ENCODE measurements around the gene PLCH2. TPM values are rescaled to one million over a fixed set of nuclear protein-coding genes. Genes with fewer than 3 reads are reported as not detected.

Gene PLCH2
- total RNA-seq, 1 experiment from 2014 or later: not detected

DNA sequence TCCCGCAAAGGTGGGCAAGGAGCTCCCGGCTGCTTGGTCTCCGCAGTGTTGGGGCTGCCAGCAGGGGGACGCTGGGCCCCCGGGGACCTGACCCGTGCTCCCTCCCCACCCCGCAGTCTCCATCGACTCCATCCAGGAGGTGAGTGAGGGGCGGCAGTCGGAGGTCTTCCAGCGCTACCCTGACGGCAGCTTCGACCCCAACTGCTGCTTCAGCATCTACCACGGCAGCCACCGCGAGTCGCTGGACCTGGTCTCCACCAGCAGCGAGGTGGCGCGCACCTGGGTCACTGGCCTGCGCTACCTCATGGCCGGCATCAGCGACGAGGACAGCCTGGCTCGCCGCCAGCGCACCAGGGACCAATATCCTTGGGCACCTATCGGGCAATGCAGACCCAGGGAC is 3.5 kb downstream of the PLCH2 start:
- DNase-seq (ENCODE audit: low read depth): no peak

DNA sequence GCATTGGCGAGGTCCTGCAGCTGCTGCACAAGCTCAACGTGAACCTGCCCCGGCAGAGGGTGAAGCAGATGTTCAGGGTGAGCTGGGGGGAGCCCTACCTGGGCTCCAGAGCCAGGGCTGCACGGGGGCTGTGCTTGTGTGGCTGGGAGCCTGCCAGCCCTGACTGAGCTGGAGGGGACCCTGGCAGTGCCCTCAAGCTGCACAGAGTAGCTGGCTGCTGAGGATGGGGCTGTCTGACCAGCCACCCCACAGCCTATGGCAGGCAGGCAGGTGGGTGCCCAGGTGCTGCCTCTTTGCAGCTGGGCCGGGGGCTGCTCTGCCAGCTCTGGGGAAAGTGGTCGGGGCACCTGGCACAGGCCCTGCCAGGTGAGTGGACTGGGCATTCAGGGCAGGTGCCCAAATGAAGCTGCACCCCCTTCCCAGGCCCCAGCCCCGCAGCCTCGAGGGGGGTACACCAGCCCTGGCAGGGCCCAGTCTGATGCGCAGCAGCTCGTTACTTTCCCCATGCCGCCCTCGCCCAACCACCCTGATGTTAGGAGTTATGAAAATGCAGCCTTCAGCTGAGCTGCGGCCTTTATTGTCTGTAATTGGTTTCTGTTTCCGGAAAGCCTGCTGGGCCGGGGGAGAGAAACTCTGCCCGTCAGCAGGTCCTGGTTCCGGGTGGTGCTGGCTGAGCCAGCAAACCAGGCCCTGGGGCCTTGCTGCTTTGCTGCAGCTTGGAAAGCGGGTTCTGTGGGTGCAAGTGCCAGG is 4.3 kb downstream of the PLCH2 start:
- no peak for DNase-seq (ENCODE audit: low read depth)

DNA sequence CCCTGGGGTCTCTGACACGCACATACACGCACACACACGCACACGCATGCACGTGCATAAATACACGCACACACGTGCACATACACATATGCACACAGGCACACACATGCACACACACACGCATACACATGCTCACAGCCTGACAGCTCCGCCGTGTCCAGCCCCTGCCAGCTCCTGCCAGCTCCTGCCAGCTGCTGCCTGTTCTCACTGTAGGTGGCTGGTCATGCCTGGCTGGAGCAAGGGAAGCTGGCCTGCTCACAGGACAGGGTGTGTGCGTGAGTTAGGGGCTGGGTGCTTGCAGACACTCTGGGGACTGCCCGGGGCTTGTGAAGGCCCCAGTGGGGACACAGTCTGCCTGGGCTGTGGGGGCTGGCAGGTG is 4.9 kb downstream of the PLCH2 start:
- DNase-seq (ENCODE audit: low read depth): no peak

DNA sequence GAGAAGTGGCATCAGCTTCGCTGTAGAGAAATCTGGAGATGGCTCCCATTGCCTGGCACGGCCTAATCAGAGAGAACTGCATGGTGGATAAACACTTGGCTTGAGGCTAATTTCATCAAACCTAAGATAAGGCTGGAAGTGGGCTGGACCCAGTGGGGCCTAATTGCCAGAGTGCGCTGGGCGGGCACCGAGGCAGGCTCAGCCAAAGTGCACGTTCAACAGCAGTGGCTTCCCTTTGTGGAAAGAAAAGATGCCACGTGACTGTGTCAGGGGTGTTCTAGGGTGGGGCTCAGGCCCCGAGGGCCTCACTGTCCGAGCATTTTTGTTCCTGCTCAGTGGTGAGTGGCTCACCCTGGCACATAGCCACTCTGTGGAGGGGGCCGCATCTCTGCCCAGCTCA is 5.8 kb downstream of the PLCH2 start:
- peak; percentile 54 for DNase-seq (ENCODE audit: low read depth)

DNA sequence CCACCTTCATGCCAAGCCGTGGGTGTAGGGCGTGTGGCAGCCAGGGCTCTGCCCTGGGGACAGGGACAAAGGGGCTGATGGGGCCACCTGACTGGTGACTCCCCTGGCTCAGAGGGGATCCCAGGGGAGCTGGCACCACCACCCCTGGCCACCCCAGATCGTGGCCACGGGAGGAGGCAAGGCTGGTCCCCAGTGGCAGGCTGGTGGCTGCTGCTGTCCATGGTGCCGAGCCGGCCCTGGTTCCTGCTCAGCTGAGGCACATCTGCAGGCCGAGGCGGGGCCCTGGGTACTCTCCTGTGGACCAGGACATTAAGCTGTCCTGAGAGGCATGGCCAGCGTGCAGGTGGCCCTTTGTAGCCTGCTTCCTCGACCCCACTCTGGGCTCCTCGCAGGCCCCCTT is 6.5 kb downstream of the PLCH2 start:
- no peak for DNase-seq (ENCODE audit: low read depth)

DNA sequence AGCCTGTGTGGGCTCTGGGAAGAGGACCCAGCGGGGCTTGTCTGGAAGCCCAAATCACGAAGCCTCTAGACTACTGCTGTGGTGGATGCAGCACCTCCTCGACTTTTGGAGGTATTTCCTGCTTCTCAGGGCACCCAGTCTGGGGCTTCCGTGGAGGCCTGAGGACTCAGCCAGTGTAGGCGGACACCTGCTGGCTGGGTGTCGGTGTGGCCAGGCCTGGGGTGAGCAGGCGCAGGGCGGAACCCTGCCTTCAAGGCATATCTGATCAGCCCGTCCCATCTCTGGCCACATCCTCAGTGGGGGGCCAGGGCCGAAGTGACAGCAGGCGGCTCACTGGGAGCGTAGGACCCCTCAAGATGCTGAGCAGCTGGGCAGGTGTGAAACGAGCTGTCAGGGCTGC is 6.9 kb downstream of the PLCH2 start:
- no peak for DNase-seq (ENCODE audit: low read depth)

DNA sequence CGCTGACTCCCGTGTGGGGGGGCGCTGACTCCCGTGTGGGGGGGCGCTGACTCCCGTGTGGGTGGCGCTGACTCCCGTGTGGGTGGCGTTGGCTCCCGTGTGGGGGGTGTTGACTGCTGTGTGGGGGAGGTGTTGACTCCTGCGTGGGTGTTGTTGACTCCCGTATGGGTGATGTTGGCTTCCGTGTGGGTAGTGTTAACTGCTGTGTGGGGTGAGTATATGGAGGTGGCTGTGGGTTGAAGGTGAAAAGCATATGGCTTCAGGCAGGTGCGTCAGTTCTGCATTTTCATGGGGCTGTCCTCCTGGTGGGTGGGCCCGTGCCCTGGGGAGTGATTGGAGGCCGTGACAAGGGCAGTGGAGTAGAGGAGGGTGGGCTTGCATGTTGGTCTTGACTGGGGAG is 7.9 kb downstream of the PLCH2 start:
- DNase-seq (ENCODE audit: low read depth): no peak

DNA sequence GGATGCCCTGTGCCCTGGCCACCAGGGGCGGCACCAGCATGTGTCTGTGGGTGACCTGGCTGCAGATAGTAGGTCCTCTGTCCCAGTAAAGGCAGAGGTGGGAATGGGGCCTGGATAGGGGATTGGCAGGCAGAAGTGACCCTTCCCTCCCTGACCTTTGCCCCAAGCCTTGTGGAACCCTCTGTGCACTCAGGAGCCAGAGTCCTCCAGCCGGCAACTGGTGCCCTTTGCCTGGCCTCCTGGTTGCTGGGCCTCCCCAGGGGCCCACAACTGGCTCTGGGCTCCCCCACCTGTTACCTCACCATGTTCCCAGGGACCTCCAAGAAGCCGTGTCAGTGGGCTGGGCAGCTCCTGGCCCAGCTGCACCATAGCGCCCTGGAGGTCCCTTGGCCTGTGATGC is 10.0 kb downstream of the PLCH2 start:
- no peak for DNase-seq (ENCODE audit: low read depth)

DNA sequence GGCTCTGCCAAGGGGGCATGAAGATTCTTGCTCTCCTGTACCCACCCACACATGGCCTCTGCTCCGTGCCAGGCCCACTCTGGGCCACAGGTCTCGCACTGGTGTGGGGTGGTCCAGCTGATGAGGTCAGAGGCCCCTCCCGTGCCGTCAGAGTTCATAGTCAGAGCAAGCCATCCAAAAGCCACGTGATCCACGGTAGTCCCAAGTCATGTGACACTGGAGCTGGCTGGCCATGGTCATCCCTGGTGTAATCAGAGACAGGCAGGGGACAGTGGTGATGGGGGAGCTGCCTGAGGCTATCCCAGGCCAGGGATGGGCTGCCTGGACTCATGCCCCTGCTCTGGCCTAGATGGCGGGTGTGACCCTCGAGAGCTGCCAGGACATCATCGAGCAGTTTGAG is 10.5 kb downstream of the PLCH2 start:
- DNase-seq (ENCODE audit: low read depth): no peak

DNA sequence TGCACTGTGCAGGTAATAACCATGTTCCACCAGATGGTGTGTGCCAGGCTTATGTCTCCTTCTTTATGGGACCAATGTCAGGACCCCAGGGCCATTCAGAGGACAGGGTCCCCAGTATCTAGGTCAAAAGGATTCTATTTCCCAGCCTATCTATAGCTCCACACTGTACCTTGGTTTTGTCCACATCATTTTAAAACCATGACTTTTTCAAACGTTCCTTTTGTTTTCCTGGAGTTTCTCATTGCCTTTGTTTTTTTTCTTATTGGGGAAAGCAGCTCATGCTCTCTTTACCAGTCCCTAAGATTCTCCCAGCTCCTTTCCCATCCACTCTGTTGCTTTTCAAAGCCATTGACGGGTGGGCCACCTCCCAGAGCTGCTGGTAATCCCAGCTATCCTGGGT is 12.6 kb downstream of the PLCH2 start:
- no peak for DNase-seq (ENCODE audit: low read depth)

DNA sequence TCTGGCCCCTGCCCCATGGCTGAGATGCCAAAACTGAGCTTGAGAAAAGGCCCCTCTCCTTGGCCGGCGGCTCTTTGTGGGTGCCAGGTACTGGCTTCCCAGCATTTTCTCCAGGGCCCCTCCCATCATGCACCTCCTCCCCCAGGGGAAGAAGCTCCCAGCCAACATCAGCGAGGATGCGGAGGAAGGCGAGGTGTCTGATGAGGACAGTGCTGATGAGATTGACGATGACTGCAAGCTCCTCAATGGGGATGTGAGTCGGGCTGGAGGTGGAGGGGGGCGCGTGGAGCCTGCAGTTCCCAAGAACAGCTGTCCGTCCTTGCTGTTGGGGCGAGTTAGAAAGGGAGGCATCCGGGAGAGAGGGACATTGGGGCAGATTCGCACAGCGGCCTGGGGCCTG is 13.5 kb downstream of the PLCH2 start:
- no peak for DNase-seq (ENCODE audit: low read depth)

DNA sequence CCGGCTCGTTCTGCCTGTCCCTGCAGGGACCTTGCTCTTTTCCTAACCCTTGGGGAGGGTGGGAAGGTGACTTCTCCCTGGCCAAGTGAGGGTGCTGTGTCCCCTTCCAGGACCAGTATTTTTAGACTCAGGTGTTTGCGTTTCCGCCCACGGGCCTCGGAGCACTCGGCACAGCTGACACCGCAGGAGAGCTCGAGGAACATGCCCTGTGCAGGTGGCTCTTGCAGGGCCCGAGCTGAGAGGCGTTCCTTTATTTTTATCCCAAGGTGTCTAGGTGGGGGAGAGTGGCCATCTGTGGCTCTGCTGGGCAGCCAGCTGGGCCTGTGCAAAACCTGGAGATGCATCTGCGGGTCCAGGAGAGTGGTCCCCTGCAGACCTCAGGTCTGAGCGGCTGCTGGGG is 16.0 kb downstream of the PLCH2 start:
- DNase-seq (ENCODE audit: low read depth): no peak

DNA sequence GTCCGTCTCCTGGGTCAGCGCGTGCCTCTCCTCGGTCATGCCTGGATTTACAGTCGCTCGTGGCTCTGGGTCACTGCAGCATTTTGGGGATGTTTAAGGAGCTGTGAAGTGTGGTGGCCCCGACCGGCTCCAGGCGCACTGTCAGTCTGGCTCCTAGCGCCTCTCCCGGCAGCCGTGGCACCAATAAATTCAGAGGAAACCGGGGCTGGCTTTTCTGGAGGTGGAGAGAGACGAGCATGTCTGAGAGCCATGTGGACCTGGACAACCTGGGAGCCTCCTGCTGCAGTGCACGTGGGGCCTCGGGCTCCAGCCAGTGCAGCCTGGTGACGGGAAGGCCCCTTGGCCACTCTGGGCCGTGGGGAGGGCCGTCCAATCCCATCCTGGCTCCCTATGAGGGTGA is 17.1 kb downstream of the PLCH2 start:
- DNase-seq (ENCODE audit: low read depth): no peak

DNA sequence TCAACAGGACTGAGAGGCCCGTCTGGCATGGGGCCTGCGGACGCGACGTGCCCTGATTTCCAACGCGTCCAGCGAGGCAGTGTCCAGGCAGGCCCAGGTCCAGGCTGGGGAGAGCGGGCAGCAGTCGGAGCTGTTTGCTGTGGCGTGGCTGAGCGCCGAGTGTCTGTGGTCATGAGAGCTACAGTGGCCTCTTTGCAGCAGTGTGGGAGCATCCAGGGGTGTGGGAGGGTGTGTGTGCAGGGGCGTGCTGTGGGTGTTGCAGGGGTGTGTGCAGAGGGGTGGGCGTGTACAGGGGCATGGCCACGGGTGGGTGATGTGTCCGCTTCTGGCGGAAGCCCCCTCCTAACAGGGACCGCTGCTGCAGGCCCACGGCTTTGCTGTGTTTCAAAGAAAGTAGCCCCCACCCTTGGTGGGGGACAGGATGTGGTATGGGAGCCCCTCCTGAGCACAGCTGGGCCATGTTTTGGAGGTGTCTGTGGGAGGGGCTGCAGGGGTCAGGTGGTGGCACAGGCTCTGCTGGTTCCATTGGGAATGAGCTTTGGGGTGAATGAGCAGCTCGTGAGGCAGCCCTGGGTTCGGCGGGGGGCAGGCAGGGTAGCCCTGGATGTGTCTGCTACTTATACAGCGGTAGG is 17.7 kb downstream of the PLCH2 start:
- no peak for DNase-seq (ENCODE audit: low read depth)

DNA sequence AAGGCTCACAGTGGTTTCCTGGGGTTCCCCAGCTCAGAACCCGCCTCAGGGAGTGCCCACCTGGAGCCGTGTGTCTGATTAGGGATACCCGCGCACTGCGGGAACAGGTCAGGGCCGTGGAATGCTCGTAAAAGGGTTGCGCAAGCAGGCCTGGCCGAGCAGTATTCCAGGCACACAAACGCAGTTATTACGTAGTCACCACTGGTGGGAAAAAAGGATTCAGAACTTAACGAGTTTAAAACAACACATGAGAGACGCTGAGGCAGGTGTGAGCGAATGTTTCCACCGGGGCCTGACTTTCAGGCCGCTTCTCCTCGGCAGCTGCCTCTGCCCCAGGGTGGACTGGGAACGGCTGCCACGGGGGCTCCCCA is 18.2 kb downstream of the PLCH2 start:
- DNase-seq (ENCODE audit: low read depth): peak; percentile 74

DNA sequence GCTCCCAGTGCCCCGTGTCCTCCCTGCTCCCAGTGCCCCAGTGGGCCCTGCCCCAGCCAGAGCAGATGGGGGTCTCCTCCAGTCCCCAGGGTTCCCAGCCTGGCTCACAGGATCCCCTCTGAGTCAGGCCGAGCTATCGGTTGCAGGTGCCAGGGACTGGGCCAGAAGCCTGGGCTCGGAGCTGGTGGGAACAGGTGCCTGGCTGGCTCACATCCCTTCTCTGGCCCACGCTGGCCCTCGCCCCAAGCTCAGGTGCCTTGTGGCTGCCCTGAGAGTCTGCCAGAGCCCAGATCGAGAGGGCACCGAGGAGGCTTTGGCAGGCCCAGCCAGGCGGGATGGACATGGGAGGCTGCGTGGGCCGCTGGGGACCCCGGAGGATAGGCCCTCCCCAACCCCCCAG is 18.9 kb downstream of the PLCH2 start:
- no peak for DNase-seq (ENCODE audit: low read depth)

DNA sequence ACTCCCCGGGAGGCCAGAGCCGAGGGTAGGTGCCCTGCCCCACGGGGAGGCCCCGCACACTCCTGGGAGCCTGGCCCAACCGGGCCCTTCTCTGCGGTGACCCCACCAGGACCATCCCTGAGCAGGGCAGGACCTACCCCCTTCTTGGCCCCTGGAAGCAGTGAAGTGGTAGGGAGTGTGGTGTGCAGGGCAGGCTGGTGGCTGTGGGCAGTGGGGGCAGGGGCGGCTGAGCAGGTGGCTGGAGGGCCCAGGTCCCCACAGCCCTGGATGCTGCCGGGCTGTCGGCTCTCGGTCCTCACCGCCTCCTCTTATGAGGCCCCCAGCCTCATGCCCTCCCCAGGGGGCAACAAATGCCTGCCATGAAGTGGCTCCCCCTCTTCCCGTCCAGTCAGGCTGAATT is 19.5 kb downstream of the PLCH2 start:
- no peak for DNase-seq (ENCODE audit: low read depth)

DNA sequence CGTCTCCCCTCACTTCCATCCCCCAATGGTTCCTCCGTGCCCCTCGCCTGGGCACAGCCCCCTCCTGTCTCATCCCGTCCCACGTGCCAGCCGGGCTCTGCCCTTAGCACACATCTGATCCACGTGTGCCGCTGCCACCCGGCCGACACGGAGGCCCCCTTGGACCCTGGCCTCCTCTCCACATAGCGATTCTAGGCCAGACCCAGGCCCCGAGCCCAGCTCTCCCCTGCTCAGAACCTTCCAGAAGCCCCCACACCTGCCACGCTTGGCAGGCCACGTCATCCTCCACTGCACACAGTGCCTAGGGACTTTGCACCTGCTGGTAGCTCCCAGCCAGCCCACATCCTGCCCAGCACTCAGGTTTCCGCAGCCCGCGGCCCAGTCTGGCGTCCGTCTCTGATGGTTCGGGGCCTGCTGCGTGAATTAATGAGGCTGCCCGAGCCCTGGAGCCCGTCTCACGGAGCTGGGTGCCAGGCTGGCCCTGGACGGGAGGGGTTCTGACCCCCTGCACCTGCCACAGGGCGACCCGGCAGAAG is 20.1 kb downstream of the PLCH2 start:
- DNase-seq (ENCODE audit: low read depth): no peak

DNA sequence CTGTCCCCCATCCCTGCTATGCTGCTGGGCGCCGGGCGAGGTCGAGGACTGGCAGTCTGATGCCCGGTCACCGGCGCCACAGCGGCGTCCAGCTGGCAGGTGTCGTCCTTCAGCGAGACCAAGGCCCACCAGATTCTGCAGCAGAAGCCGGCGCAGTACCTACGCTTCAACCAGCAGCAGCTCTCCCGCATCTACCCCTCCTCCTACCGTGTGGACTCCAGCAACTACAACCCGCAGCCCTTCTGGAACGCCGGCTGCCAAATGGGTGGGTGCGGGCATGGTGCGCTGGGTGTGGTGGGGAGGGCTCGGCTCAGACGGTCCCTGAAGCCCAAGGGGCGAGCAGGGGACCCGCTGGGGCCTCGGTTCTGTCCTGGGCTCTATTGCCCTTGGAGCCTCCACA is 20.7 kb downstream of the PLCH2 start:
- DNase-seq (ENCODE audit: low read depth): no peak

DNA sequence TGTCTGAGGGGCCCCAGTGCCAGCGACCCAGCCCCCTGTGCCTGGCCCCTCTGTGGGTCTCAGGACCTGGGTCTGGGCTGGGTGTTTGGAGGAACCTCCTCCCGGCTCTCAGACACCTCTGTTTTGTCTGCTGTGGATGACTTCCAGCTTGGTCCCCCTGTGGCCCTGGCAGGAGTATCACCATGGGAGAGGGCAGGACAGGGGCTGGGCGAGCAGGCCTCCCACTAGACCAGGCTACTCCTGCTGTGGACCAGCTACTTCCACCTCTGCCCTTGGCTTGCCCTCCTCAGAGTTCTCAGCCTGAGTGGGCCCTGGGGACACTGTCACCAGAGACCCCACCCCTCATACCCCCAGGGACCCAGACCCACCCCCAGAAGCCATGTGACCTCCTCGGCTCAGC is 21.8 kb downstream of the PLCH2 start:
- DNase-seq (ENCODE audit: low read depth): no peak

DNA sequence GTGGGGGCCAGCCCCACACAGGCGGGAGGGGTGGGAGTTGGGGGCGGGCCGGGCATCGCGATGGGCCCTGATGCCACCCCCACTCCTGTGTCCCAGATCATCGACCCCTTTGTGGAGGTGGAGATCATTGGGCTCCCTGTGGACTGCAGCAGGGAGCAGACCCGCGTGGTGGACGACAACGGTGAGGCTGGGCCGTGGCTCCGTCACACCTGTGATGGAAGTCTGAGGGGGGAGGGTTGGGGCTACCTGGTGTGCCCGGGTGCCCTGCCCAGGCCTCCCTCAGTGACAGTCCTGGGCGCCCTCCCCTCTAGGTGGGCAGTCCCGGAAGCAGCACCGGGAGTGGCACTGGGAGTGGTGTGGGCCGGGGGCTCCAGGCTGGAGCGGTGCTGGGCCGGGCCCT is 22.6 kb downstream of the PLCH2 start:
- DNase-seq (ENCODE audit: low read depth): no peak

DNA sequence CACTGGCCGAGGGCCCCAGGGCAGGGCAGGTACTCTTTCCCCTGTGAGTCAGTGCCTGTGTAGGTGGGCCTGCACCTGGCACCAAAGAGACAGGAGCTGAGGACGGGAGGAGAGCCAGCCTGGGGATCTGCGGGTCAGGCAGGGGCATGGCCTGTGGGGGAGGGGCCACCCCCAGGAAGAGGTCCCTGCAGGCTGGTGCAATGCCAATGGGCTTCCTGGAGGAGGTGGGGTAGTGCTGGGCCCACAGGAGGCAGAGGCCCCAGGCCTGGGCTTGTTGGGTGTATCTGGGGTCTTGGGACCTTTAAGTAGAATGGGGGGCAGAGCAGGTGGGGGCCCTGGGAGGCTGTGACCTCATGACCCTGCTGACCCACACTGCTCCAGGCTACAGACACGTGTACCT is 23.2 kb downstream of the PLCH2 start:
- no peak for DNase-seq (ENCODE audit: low read depth)

DNA sequence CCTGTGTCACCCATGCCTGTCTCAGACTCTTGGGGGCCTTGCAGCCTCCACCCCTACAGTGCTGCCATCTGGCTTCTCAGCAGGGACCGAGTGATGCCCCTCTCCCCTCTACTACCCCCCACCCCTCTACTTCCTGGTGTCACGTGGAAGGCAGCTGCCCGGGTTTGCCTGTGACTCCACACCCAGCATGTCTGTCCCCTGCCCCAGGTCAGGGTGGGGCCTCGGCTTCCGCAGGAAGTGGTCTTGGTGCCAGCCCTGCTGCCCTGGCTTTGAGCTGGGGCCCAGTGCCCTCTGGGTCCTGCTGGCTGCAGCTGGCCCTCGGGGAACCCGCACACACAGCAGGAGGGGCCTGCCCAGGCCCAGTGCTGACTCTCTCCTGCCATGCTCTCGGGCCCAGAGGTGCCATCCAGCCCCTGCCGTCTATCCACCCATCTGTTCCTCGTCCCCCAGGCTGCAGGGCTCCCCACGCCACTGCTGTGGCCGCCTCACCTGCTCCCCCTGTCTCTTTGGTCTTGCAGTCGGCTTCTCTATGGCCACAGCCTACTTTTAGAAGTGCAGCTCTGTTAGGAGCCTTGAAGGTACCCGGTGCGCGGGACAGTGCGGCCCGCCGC is 24.0 kb downstream of the PLCH2 start:
- DNase-seq (ENCODE audit: low read depth): no peak
